ENCODE measurements around the gene SNX2.

SNX2 gene, protein sequence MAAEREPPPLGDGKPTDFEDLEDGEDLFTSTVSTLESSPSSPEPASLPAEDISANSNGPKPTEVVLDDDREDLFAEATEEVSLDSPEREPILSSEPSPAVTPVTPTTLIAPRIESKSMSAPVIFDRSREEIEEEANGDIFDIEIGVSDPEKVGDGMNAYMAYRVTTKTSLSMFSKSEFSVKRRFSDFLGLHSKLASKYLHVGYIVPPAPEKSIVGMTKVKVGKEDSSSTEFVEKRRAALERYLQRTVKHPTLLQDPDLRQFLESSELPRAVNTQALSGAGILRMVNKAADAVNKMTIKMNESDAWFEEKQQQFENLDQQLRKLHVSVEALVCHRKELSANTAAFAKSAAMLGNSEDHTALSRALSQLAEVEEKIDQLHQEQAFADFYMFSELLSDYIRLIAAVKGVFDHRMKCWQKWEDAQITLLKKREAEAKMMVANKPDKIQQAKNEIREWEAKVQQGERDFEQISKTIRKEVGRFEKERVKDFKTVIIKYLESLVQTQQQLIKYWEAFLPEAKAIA

DNA sequence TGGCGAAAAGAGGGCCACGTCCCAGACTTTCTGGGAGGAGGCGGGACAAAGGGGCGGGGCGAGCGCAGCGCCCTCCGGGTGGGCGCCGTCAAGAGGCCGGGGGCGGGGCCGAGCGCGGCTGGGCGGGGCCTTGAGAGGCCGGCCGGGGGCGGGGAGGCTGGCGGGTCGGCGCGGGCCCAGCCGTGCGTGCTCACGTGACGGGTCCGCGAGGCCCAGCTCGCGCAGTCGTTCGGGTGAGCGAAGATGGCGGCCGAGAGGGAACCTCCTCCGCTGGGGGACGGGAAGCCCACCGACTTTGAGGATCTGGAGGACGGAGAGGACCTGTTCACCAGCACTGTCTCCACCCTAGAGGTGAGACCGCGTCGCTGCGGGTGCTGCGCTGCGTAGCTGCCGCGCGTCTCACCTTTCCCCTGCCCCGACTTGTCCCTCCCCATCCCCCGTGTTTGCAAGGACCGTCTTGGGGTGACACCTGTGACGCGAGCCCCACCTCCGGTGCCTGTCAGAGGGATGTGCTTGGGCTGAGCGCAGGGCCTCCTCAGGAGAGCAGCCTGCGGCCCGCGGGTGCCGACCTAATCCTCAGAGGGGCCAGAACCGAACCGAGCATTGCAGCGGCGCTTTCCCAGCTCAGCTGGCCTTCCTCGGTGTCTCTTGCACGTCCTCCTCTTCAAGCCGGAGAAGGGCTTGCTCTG lies at the start of gene SNX2:
Gene SNX2, plus strand, starts transcription at position 220 of the 689 bp plus-strand sequence. Its CDS starts 24 bp downstream, at position 244.
- Histone ChIP-seq H3K4me1 (peaks cover 17% of the 10 kb centered on the region), H3K36me3 (peaks cover 12% of the 10 kb centered on the region), H3K27me3 (no peaks in the 10 kb centered on the region), H3K9ac (peak within 1 kb of the TSS; percentile 94), H3K27ac (peak within 1 kb of the TSS; percentile 94), H3K9me3 (peaks cover 11% of the 10 kb centered on the region), H3K4me3 (peak within 1 kb of the TSS; percentile 97), H3K4me2 (peak within 1 kb of the TSS; percentile 80), H4K20me1 (peaks cover 42% of the 10 kb centered on the region)
- no peak for TF ChIP-seq Cebpa-rat (IDR thresholded peaks at IDR 0.05)

DNA sequence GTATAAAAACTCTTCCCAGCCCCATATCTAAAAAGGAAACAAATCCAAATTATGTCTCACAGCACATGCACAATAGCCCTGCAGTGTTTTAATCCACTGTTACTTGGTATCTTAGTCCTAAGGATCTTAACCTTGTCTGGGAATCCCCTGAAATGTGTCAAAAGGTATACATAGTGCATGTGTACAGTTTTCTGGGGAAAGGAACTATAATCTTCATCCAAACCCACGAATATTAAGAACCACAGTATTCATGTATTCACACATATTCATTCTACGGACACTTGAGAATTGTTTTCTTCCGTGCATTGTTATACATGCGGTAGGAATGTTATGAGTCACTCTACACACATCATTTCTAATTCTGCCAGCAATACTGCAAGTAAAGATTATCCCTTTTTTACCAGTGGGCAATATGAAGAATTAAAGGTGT lies 47.8 kb upstream of the SNX2 start:
- TF ChIP-seq Cebpa-rat (IDR thresholded peaks at IDR 0.05) = no peak
- Histone ChIP-seq H3K4me2 (no peak overlapping the region), H4K20me1 (no peaks in the 10 kb centered on the region), H3K9me3 (no peaks in the 10 kb centered on the region), H3K27ac (no peak overlapping the region), H3K4me1 (peaks cover 12% of the 10 kb centered on the region), H3K36me3 (no peaks in the 10 kb centered on the region), H3K27me3 (no peaks in the 10 kb centered on the region), H3K4me3 (no peak overlapping the region), H3K9ac (no peak overlapping the region)

DNA sequence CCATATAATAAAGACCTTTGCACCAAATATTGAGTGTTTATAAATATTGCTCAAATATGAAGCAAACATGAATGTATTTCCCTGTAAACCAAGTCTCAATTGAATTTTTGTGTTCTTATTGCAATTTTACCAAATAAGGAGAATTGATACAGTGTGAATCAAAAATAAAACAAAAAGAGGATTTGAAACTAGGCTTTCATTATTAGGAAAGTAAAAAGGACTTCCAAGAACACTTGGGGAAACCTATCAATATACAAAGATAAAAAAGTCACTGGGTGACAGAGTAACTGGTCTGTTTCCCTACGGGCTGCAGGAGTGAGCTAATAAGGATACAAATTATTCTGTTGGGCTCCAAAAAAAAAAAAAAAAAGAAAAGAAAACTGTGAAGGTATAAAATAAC lies 44.8 kb upstream of the SNX2 start:
- H3K27me3 ChIP-seq = no peaks in the 10 kb centered on the region
- TF ChIP-seq Cebpa-rat (IDR thresholded peaks at IDR 0.05) = no peak
- H3K4me1 ChIP-seq = no peaks in the 10 kb centered on the region
- no peaks in the 10 kb centered on the region for H3K36me3 ChIP-seq
- no peak overlapping the region for H3K9ac ChIP-seq
- H3K27ac ChIP-seq = no peak overlapping the region
- no peaks in the 10 kb centered on the region for H4K20me1 ChIP-seq
- H3K9me3 ChIP-seq = no peaks in the 10 kb centered on the region
- H3K4me2 ChIP-seq = no peak overlapping the region
- H3K4me3 ChIP-seq = no peak overlapping the region

DNA sequence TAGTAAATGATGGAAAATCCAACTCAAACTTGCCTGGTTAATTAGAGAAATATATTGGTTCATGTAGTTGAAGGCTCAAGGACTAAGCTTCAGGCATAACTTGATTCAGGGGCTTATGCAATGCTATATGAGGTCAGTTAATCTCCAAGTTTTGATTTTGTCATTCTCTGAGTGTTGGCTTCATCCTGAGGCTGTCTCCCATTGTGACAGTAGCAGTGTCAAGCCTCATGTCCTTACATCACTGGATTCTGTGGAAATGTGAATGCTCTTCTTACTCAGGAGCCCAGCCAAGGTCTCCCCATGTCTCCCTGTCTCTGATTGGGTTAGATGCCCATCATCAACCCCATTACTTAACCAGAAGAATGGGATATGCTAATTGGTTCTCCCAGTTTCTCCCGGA lies 44.4 kb upstream of the SNX2 start:
- H3K4me2 ChIP-seq = no peak overlapping the region
- H3K27ac ChIP-seq = no peak overlapping the region
- no peaks in the 10 kb centered on the region for H3K36me3 ChIP-seq
- no peaks in the 10 kb centered on the region for H3K4me1 ChIP-seq
- no peak for TF ChIP-seq Cebpa-rat (IDR thresholded peaks at IDR 0.05)
- H3K9me3 ChIP-seq = no peaks in the 10 kb centered on the region
- H4K20me1 ChIP-seq = no peaks in the 10 kb centered on the region
- no peak overlapping the region for H3K4me3 ChIP-seq
- no peaks in the 10 kb centered on the region for H3K27me3 ChIP-seq
- no peak overlapping the region for H3K9ac ChIP-seq

DNA sequence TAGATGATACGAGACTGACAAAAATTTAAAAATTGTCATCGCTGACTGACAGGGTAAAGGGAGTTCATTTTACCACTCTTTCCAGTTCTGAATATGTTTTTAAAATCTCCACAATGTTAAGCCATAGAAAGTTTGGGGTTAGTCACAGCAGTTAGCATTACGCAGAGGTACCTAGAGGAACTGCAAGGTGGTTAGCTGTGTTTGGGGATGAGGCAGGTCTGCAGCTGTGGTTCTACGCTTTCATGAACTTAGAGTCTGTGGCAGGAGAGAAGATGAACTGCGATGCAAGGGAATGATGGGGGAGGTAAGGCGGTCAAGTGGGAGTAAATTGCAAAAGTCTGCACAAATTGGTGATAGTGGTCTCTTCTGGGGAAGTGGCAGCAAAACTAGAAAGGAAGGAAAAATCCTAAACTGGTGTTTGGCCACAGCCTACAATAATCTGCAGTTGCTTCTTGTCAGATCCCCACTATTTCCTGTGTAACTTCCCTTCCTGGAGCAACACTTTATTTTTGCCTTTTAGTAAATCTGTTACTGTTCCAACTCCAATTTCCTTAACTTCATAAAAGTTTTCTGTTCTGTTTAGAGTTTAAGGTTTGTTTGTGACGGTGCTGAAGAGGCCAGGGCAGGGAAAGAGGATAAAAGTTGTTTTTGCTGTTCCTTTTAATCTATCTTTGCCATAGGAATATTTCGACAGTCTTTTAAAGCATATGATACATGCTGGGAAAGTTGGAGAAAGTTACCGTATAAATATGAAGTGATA lies 38.6 kb upstream of the SNX2 start:
- peak overlapping the region; percentile 61 for H3K4me2 ChIP-seq
- H3K9ac ChIP-seq = 0 out of 2 replicates have a peak overlapping the region, but pooled peaks have one; percentile 9

DNA sequence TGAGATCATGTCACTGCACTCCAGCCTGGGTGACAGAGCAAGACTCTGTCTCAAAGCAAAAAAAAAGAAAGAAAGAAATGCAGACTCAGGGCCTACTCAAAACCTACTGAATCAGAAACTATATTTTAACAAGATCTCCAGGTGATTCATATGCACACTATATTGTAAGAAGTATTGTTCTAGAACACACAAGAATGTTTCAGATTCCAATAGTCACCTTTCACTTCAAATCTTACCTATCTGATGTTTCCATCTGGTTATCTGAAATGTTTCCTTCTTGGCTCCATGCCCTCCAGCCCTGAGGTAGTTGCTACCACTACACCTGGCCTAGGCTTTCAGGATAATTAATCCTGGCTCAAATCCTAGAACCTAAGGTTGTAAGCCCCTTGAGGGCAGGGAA lies 36.8 kb upstream of the SNX2 start:
- Histone ChIP-seq H3K9ac (no peak overlapping the region), H3K27me3 (no peaks in the 10 kb centered on the region), H3K9me3 (no peaks in the 10 kb centered on the region), H3K27ac (no peak overlapping the region), H4K20me1 (no peaks in the 10 kb centered on the region), H3K4me2 (no peak overlapping the region), H3K4me1 (peaks cover 18% of the 10 kb centered on the region), H3K36me3 (no peaks in the 10 kb centered on the region), H3K4me3 (no peak overlapping the region)
- TF ChIP-seq Cebpa-rat (IDR thresholded peaks at IDR 0.05) = no peak

More for the DNA sequence above, 38.6 kb upstream of the SNX2 start:
- Histone ChIP-seq H4K20me1 (no peaks in the 10 kb centered on the region), H3K36me3 (no peaks in the 10 kb centered on the region), H3K4me1 (peaks cover 18% of the 10 kb centered on the region), H3K4me3 (no peak overlapping the region), H3K27me3 (no peaks in the 10 kb centered on the region), H3K9me3 (no peaks in the 10 kb centered on the region), H3K27ac (peak overlapping the region; percentile 30; the same call in 1 of the 2 replicates)
- no peak for TF ChIP-seq Cebpa-rat (IDR thresholded peaks at IDR 0.05)

DNA sequence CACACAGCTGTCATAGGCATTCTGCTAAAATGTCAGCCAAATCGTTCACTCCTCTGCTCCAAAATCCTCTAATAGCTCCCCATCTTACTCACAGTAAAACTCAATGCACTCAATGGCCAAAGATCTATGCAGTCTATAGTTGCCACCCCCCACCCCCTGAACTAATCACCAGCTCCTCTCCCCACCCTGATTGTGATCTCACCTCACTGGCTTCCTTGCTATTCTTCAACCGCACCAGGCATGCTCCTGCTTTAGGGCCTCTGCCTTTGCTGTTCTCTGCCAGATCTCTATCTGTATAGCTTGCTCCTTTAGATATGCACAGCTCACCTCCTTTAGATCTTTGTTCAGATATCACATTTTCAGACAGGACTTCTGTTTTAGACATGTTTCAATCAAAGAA lies 33.2 kb upstream of the SNX2 start:
- Histone ChIP-seq H3K9ac (no peak overlapping the region), H4K20me1 (no peaks in the 10 kb centered on the region), H3K27me3 (no peaks in the 10 kb centered on the region), H3K4me2 (no peak overlapping the region), H3K4me3 (no peak overlapping the region), H3K9me3 (no peaks in the 10 kb centered on the region), H3K27ac (no peak overlapping the region), H3K36me3 (no peaks in the 10 kb centered on the region), H3K4me1 (peaks cover 7% of the 10 kb centered on the region)
- TF ChIP-seq Cebpa-rat (IDR thresholded peaks at IDR 0.05) = no peak

DNA sequence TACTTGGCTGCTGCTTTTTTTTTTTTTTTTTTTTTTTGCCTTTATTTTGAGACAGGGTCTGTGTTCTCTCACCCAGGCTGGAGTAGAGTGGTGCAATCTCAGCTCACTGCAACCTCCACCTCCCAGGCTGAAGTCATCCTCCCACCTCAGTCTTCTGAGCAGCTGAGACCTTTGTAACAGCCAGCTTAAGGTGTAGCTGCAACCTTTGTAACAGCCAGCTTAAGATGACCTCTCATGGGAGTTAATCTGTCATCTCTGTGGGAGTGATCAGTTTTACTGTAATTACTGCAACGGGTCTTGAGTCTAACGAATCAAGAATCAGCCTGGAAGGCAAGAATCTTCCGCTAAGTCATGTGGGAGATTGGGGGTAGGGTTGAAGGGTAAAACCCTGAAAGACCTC lies 31.6 kb upstream of the SNX2 start:
- no peak overlapping the region for H3K4me2 ChIP-seq
- 0 out of 2 replicates have a peak, but pooled peaks cover 4% of the 10 kb centered on the region for H3K4me1 ChIP-seq
- H3K36me3 ChIP-seq = no peaks in the 10 kb centered on the region
- no peaks in the 10 kb centered on the region for H3K9me3 ChIP-seq
- no peak overlapping the region for H3K4me3 ChIP-seq
- no peak overlapping the region for H3K9ac ChIP-seq
- H3K27ac ChIP-seq = no peak overlapping the region
- no peaks in the 10 kb centered on the region for H3K27me3 ChIP-seq
- H4K20me1 ChIP-seq = no peaks in the 10 kb centered on the region
- TF ChIP-seq Cebpa-rat (IDR thresholded peaks at IDR 0.05) = no peak

DNA sequence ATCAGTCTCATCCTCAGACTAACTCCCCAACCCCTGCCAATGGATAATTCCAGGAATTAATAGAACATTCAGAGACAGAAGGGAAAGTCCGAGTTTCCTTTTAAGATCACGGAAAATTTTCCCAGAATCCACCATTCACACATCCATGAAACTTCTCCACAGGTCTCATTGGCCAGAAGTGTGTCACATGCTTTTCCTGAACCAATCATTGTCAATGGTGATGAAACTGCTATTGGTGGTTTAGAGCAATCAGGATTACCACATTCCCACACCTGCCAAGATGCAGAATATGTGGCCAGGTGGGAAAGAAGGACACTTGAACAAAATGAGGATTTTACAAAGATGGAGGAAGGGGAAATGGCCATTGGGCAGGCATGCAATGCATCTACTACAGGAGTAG lies 29.3 kb upstream of the SNX2 start:
- no peak overlapping the region for H3K9ac ChIP-seq
- H3K27ac ChIP-seq = no peak overlapping the region

More for the DNA sequence above, 29.3 kb upstream of the SNX2 start:
- H3K27me3 ChIP-seq = no peaks in the 10 kb centered on the region
- no peak for TF ChIP-seq Cebpa-rat (IDR thresholded peaks at IDR 0.05)
- H3K4me2 ChIP-seq = no peak overlapping the region
- H3K4me3 ChIP-seq = no peak overlapping the region
- no peaks in the 10 kb centered on the region for H4K20me1 ChIP-seq
- no peaks in the 10 kb centered on the region for H3K36me3 ChIP-seq
- no peaks in the 10 kb centered on the region for H3K9me3 ChIP-seq
- H3K4me1 ChIP-seq = no peaks in the 10 kb centered on the region

All from BLaER1 (cell line).